GM12878 (cell line): Measurements from ENCODE around the gene PCIF1.

ENCODE experiments used
- FOS ChIP-seq: IDR thresholded peaks from 3 replicates; pipeline ENCODE4 v1.6.1; 2011; ENCODE audit warnings: borderline replicate concordance; ENCODE audit not compliant: insufficient read length; ENCODE audit errors: extremely low read depth
- POLR2AphosphoS5 ChIP-seq: IDR thresholded peaks from 2 replicates; pipeline ENCODE4 v1.6.1; 2011; ENCODE audit warnings: mild to moderate bottlenecking, low read length, inconsistent platforms
- TAF1 ChIP-seq: IDR thresholded peaks from 2 replicates; pipeline ENCODE4 v1.6.1; 2011; ENCODE audit warnings: mild to moderate bottlenecking, low read depth, low read length, borderline replicate concordance

DNA sequence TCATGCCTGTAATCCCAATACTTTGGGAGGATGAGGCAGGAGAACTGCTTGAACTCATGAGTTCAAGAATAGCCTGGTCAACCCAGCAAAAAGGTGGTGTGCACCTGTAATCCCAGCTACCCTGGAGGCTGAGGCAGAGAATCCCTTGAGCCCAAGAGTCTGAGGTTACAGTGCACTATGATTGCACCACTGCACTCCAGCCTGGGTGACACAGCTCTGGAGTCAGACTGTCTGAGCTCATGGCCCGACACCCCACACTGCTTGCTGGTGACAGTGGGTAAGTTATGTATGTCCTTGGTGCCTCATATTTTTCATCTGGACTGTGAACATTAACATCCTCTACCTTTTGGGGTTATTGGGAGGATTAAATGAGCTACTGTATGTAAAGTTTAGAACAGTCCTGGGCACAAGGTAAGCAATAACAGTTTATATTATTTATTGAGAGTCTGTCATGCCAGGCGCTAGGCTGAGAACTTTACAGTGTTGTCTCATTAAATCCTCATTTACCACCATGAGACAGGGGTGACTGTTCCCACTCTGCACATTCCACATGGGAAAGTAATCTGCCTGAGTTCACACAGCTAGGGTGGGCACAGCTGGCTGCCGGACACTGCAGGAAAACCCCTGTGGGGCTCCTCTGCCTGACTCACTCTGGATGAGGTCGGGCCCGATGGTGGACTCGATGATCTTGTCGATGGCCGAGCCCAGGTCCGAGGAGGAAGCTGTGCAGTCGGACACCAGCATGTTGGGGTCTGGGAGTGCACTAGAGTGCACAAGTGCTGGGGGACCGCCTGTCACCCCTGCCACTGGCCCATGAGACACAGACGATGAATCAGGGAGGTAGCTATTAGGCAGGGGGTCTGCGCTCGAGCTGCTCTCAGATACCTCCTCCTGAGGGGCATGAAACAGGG, 34.6 kb downstream of the PCIF1 start:
- TF ChIP-seq FOS (no peak), TAF1 (no peak), POLR2AphosphoS5 (no peak)
